Fibroblast of mammary gland (primary cell): ENCODE data around the gene RARB.

Experiments
- DNase-seq: peaks from one replicate; pipeline ENCODE4 v3.0.0-alpha.2; 2010; ENCODE audit warnings: low read depth
- H3K4me3 ChIP-seq: 2 replicates; pipeline ENCODE4 v1.5.1; 2011; ENCODE audit warnings: low read depth, mild to moderate bottlenecking, low read length, moderate library complexity; ENCODE audit not compliant: control insufficient read depth
- CTCF ChIP-seq: conservative IDR thresholded peaks from 2 replicates; pipeline ENCODE4 v1.5.1; 2011; ENCODE audit warnings: low read depth, low read length, inconsistent platforms; ENCODE audit not compliant: control insufficient read depth, insufficient read depth

Gene RARB

DNA sequence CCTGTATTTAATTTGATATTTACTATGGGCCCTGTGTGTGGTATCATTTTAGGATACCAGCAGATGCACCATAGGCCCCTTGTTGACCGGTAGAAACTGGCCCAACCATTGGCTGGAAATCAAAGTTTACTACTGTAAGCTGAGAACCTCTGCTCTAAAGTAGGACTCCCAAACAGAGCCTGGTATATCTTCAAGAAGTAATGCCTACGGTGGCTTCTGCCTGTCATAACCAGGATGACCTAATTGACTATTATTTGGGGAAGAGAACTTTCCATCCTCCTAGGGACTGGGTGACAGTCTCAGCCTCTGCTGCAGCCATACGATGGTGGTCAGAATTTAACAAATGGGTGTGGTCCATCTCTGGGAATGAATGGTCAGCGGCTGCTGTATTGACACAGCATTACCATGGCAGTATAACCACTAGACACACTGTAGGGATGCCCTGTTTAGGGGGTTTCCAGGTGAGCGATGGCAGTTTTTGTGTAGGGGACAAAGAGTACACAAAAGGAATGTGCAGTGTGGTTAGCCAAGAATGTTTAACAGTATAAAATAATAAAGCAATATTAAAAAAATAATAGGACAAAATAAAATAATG, 37.3 kb downstream of the RARB start:
- no peak for DNase-seq
- TF ChIP-seq CTCF, result no peak
- H3K4me3 ChIP-seq, result no peak overlapping the region

DNA sequence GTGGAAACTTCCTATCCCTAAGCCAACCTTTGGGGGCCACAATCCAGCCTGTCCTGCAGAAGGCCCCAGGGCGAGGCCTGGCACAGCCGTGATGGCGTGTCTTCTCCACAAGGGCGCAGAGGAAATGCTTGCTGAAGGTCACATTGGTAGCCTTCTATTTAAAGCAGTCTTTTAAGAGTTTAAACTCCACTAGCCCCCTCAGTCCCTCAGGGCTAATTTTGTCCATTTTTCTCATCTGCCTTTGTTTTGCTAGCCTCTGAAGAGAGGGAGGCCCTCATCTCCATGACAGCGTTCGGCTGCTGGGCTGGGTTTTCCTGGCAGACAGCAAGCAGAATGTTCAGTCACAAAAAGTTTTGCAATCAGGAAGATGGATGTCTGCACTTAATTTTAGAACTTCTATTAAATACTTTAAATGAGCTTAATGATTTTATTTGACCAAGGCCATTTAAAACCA, 40.8 kb downstream of the RARB start:
- peak; percentile 75 for DNase-seq
- no peak overlapping the region for H3K4me3 ChIP-seq
- peak; percentile 31 for TF ChIP-seq CTCF

- H3K4me3 ChIP-seq, result no peak overlapping the region
- no peak for TF ChIP-seq CTCF
- no peak for DNase-seq
Measured at GRCh38 chr3:25469558-25469957, 41.5 kb downstream of the RARB start.

DNA sequence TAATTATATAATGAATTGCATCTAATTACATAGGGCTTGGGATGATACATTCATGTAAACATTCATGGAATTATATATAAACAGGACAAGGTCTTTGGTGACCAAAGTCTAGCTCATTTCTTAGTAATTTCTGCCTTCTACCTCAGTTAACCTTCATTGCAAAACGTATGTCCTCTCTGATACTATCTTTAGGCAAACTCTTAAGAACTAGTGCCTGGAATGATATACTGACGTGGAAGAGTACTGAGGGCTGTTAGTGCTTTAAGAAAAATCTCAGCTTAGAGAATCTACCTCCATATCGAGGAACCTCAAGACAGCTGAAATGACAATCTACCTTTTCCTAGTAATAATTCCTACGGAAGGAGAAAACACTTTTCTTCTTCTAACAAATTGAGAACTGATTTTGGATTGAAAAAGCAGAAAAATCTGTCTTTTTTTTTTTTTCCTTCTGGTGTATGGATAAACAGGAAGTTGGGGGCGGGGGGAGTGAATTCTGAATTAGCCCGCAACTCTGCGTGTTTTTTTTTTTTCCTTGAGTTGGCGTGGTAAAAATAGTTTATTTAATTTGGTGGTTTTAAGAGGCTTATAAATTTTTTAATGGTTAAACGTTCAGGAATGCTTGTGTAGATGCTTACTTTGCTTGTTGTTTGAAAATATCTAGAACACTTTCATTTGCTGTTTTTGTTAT, 43.2 kb downstream of the RARB start:
- TF ChIP-seq CTCF, result no peak
- DNase-seq, result no peak
- no peak overlapping the region for H3K4me3 ChIP-seq

DNA sequence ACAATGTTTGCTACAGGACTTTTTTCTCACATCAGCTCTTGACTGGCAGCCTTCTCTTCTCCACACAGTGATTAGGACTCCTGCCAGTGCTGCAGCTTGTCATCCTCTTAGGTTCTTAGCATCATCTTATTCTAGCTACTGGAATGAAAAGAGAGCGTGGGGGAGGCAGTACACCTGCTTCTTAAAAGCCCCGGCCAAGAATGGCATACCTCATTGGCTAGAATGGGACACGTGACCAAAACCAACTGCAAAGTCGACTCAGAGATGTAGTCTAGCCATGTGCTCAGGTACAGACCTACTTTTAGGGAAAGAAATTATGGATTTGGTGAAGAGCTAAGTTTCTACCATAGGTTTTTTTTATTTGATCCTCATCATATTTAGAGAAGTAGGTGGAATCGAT, 44.1 kb downstream of the RARB start:
- no peak for TF ChIP-seq CTCF
- DNase-seq, result no peak
- H3K4me3 ChIP-seq, result no peak overlapping the region

DNA sequence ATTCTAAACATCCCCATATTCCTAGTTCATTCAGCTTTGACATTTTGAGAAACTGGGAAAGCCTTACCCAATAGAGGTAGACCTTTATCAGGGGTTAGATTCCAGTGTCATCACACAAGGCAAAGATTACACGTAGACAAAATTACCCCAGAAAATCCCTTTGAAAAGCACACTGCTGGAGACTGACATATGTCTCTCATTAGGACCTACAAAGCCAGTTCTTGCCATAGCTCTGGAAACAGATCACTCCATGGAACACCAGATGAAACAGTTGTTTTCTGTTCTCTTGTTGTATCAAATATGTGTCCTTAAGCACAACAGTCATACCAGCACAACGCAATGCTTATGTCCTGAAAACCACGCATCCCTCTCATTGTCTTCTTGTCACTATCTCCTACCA, 44.7 kb downstream of the RARB start:
- no peak for DNase-seq

More for the DNA sequence above, 44.7 kb downstream of the RARB start:
- TF ChIP-seq CTCF, result no peak
- no peak overlapping the region for H3K4me3 ChIP-seq
